Lower leg skin (tissue), 4 donors: ENCODE results near the gene RALY. TPM values are rescaled to one million over a fixed set of nuclear protein-coding genes. Genes with fewer than 3 reads are reported as not detected.

Source experiments
- DNase-seq, 2 donors: peaks; one replicate each; pipeline ENCODE4 v3.0.0-alpha.2; 2019; ENCODE audit warnings: low spot score in 2 of 2
- H3K4me3 ChIP-seq: fragments of 200-600 bp; sonication (generic); 2 replicates; pipeline ENCODE4 v1.5.1; 2017; ENCODE audit warnings: mild to moderate bottlenecking, low read depth; ENCODE audit not compliant: poor library complexity, severe bottlenecking
- POLR2A ChIP-seq, 2 donors: fragments of 450-650 bp; IDR thresholded peaks; one replicate each; pipeline ENCODE4 v1.6.1; 2016 to 2017; ENCODE audit warnings: antibody characterized with exemption in 2 of 2, mild to moderate bottlenecking in 1 of 2, moderate library complexity in 1 of 2
- WGBS, 2 donors: methylation state at CpG; one replicate each; pipeline ENCODE4 v1.1.5; 2018; 5-methylcytosine and 5-hydroxymethylcytosine counted together
- intact Hi-C: fragments of 100-400 bp; cut with DNase I; formaldehyde crosslinking; loops from one replicate; pipeline ENCODE4 v1.15.0; 2023; ENCODE audit warnings: low total_unique reads
- total RNA-seq, 4 donors: library from RNA; depleted of rRNA; stranded (reverse); fragments of >200 nt; gene quantifications; one replicate each; pipeline ENCODE4 v1.1.0, GENCODE V29; 2016
- TF ChIP-seq, protein P1 (sequence below), 3 donors: fragments of 450-650 bp; IDR thresholded peaks; one replicate each; pipeline ENCODE4 v1.5.1; 2016; ENCODE audit warnings: antibody characterized with exemption in 3 of 3, mild to moderate bottlenecking in 3 of 3, moderate library complexity in 2 of 3

The RALY gene
- total RNA-seq, 4 donors from 2014 or later = 92.2 to 113 (median 98.6) TPM

- intact Hi-C loops = no loop called here
- no peak for DNase-seq
- TF ChIP-seq, protein P1, sequence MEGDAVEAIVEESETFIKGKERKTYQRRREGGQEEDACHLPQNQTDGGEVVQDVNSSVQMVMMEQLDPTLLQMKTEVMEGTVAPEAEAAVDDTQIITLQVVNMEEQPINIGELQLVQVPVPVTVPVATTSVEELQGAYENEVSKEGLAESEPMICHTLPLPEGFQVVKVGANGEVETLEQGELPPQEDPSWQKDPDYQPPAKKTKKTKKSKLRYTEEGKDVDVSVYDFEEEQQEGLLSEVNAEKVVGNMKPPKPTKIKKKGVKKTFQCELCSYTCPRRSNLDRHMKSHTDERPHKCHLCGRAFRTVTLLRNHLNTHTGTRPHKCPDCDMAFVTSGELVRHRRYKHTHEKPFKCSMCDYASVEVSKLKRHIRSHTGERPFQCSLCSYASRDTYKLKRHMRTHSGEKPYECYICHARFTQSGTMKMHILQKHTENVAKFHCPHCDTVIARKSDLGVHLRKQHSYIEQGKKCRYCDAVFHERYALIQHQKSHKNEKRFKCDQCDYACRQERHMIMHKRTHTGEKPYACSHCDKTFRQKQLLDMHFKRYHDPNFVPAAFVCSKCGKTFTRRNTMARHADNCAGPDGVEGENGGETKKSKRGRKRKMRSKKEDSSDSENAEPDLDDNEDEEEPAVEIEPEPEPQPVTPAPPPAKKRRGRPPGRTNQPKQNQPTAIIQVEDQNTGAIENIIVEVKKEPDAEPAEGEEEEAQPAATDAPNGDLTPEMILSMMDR (IDR thresholded peaks at IDR 0.05) = no peak
- TF ChIP-seq POLR2A (IDR thresholded peaks at IDR 0.05) = no peak
- no peak overlapping the region for H3K4me3 ChIP-seq
- WGBS, 2 donors = 67 to 70% methylated on average over 3 of the region's 3 CpGs
These were observed 104.9 kb downstream of the RALY start for GRCh38 chr20:34098570-34098969.

GRCh38 chr20:34099675-34100074, 106.0 kb downstream of the RALY start:
- no peak for DNase-seq
- TF ChIP-seq, protein P1 (IDR thresholded peaks at IDR 0.05) = no peak
- TF ChIP-seq POLR2A (IDR thresholded peaks at IDR 0.05) = no peak
- intact Hi-C loops = no loop called here
- no peak overlapping the region for H3K4me3 ChIP-seq
- 82 to 83% methylated on average over 5 of the region's 5 CpGs for WGBS, 2 donors

DNA sequence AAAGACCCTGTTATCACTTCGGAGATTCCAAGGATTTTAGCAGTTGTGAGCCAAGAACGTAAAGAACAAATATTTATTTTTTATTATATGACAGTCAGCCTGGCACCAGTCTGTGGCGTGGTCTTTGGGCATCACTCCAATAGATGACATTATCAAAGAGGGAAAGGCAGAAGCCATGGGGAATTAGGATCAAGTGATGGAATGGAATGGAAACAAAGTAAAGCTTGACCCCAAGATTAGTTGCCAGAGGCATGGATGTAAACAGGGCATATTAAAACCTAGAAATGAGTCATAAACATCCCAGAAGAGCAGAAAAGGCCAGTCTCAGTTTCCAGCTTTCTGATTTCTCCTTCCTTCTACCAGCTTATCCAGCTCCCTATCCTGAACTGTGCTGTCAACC, 106.9 kb downstream of the RALY start:
- no peak for DNase-seq
- WGBS, 2 donors = 70 to 79% methylated on average over 3 of the region's 3 CpGs
- intact Hi-C loops = no loop called here
- H3K4me3 ChIP-seq = no peak overlapping the region
- TF ChIP-seq POLR2A (IDR thresholded peaks at IDR 0.05) = no peak
- TF ChIP-seq, protein P1 (IDR thresholded peaks at IDR 0.05) = no peak

DNA sequence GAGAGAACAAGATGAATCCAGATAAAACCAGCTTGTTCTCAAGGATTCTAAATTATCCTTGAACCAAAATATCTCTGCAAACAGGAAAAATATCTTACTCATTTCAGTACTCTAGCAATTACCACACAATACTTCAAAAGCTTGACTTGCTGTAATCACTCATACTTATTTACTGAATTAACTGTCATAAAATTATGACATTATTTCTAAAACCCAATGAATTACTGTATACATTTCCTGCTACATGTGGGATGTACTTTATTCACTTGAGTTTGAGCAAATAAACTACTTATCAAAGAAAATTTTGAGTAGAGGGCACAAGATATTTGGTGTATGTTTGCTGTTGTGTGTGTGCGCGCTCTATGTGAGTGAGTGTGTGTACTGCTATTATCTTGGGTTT, 108.6 kb downstream of the RALY start:
- TF ChIP-seq, protein P1 (IDR thresholded peaks at IDR 0.05) = no peak
- TF ChIP-seq POLR2A (IDR thresholded peaks at IDR 0.05) = no peak
- 93 to 98% methylated on average over 2 of the region's 2 CpGs for WGBS, 2 donors
- intact Hi-C loops = no loop called here
- no peak for DNase-seq
- no peak overlapping the region for H3K4me3 ChIP-seq

GRCh38 chr20:34104059-34104458, 110.3 kb downstream of the RALY start:
- H3K4me3 ChIP-seq = no peak overlapping the region
- WGBS, 2 donors = 94% methylated on average over 3 of the region's 3 CpGs
- no peak for TF ChIP-seq POLR2A (IDR thresholded peaks at IDR 0.05)
- TF ChIP-seq, protein P1 (IDR thresholded peaks at IDR 0.05) = no peak
- intact Hi-C loops = no loop called here
- DNase-seq = no peak

DNA sequence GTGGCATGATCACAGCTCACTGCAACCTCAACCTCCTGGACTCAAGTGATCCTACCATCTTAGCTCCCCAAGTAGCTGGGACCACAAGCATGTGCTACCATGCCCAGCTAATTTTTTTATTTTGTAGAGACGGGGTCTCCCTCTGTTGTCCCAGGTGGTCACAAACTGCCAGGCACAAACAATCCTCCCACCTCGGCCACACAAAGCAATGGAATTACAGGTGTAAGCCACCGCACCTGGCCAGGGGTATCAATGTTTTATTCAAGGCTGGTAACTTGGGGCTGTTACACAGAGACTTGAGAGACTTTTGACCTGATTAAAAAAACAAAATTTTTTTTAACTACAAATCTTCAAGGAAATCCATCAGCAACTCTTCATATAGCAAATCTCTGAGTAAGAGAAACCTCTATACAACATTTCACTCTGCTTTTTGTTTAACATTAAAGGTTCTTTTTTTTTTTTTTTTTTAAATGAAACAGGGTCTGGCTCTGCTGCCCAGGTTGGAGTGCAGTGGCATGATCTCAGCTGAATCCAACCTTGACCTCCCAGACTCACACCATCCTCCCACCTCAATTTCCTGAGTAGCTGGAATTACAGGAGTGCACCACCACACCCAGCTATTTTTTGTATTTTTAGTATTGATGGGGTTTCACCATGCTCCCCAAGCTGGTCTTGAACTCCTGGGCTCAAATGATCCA, 112.4 kb downstream of the RALY start:
- 88 to 91% methylated on average over 3 of the region's 3 CpGs for WGBS, 2 donors
- TF ChIP-seq, protein P1 (IDR thresholded peaks at IDR 0.05) = no peak
- TF ChIP-seq POLR2A (IDR thresholded peaks at IDR 0.05) = no peak
- no peak overlapping the region for H3K4me3 ChIP-seq
- no peak for DNase-seq
- intact Hi-C loops = no loop called here
